Coronary artery (tissue), 2 donors: ENCODE results near the gene GJA3.
A peak's percentile ranks its signal among the peaks of the same experiment; 100 is the strongest.

Experiments
- DNase-seq: peaks from one replicate; pipeline ENCODE4 v3.0.0-alpha.2; 2017; ENCODE audit warnings: low spot score
- H3K27ac ChIP-seq, 2 donors: fragments of 200-600 bp; sonication (generic); one replicate each; pipeline ENCODE4 v1.5.1; 2016 to 2019
- H3K4me3 ChIP-seq: fragments of 200-600 bp; sonication (generic); 2 replicates; pipeline ENCODE4 v1.5.1; 2016; ENCODE audit warnings: mild to moderate bottlenecking, moderate library complexity
- CTCF ChIP-seq: fragments of 200-600 bp; sonication (generic); IDR thresholded peaks from one replicate; pipeline ENCODE4 v1.5.1; 2019; ENCODE audit warnings: antibody characterized with exemption

Gene GJA3

GRCh38 chr13:20150561-20150960 lies 10.3 kb downstream of the GJA3 start:
- Histone ChIP-seq H3K4me3 (no peak overlapping the region), H3K27ac (no peak overlapping the region)
- TF ChIP-seq CTCF, result no peak
- no peak for DNase-seq

DNA sequence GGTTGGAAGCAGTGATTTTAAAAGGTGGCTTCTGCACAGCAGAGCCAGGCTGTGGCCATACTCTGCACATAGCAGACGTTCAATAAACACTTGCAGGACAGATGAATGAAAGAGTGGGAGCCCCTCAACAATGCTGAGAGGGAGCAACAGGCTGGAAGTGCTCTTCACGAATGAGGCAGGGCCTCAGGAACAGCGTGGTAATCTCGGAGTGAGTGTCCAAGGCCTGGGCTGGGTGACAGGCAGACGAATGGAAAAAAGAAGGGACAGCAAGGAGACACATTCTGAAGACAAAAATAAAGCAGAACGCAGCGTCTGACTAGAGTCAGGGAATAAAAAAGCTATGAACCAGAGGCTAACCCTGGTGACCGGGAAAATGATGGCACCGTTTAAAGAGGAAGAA lies 11.1 kb downstream of the GJA3 start:
- no peak for TF ChIP-seq CTCF
- no peak overlapping the region for H3K27ac ChIP-seq
- no peak overlapping the region for H3K4me3 ChIP-seq
- DNase-seq, result no peak

- no peak for DNase-seq
- Histone ChIP-seq H3K27ac (no peak overlapping the region), H3K4me3 (no peak overlapping the region)
- TF ChIP-seq CTCF, result no peak
Observed at GRCh38 chr13:20148501-20149183, 12.2 kb downstream of the GJA3 start.

DNA sequence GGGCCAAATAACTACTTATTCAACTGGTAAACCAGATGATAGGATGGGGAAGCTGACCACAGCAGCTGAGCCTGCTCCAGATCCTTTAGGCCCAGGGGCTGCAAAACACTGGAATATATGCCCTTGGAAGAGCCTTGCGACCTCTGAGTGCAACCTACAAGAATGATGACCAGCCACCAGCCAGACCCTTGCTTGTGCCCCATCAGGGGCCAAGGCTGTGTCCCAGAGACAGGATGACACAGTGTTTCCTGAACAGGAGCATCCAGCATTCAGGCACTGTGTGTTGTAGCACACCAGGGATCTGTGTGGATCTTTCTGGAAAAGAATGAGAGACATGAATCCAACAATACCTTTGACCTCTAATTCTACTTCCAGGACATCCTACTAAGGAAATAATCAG lies 14.5 kb downstream of the GJA3 start:
- H3K27ac ChIP-seq, result no peak overlapping the region
- DNase-seq, result no peak
- no peak overlapping the region for H3K4me3 ChIP-seq
- no peak for TF ChIP-seq CTCF

GRCh38 chr13:20145521-20145920 lies 15.3 kb downstream of the GJA3 start:
- DNase-seq, result no peak
- no peak overlapping the region for H3K4me3 ChIP-seq
- no peak overlapping the region for H3K27ac ChIP-seq
- no peak for TF ChIP-seq CTCF

GRCh38 chr13:20144141-20144850 lies 16.6 kb downstream of the GJA3 start:
- Histone ChIP-seq H3K4me3 (no peak overlapping the region), H3K27ac (no peak overlapping the region)
- TF ChIP-seq CTCF, result no peak
- DNase-seq, result peak; percentile 61

GRCh38 chr13:20142927-20143480 lies 17.8 kb downstream of the GJA3 start:
- TF ChIP-seq CTCF, result no peak
- Histone ChIP-seq H3K27ac (no peak overlapping the region), H3K4me3 (no peak overlapping the region)
- peak; percentile 65 for DNase-seq
